ENCODE data around the gene CORO1C. TPM values are rescaled to one million over a fixed set of nuclear protein-coding genes. Genes with fewer than 3 reads are reported as not detected.

Gene CORO1C
- total and polyA plus RNA-seq, 10 donors, result 12.0 to 119 (median 74.8) TPM

DNA sequence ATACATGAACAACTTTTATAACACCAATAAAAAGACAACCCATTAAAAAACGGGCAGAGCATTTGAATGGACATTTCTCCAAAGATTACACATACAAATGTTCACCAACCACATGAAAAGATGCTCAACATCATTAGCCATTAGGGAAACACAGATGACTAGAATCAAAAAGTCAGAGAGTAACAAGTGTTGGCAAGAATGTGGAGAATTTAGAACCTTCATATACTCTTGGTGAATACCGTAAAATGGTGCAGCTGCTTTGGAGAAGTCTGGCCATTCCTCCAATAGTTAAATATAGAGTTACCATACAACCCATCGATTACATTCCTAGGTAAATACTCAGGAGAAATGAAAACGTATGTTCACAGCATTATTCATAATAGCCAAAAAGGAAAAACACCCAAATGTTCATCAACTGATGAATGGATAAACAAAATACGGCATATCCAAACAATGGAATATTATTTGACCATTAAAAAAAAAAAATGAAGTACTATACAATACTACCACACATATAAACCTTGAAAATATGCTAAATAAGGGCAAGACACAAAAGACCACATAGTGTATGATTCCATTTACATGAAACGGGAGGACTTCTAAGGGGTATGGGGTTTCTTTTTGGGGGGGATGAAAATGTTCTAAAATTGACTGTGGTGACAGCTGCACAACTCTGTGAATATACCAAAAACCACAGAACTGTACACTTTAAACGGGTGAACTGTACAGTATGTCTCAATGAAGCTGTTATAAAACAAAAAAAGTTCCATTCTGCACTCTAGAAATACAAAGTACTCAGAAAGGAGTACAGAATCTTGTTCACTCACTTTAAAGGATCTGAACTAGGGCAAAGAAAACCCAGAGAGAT lies 3.2 kb downstream of the CORO1C start:
- no peak overlapping the region for H3K4me3 ChIP-seq
- peak overlapping the region in 1 of 8 donors; percentile 97 for H3K27ac ChIP-seq
- WGBS, 5 donors, result 75 to 82% (median 75%) methylated on average over 7 of the region's 7 CpGs

DNA sequence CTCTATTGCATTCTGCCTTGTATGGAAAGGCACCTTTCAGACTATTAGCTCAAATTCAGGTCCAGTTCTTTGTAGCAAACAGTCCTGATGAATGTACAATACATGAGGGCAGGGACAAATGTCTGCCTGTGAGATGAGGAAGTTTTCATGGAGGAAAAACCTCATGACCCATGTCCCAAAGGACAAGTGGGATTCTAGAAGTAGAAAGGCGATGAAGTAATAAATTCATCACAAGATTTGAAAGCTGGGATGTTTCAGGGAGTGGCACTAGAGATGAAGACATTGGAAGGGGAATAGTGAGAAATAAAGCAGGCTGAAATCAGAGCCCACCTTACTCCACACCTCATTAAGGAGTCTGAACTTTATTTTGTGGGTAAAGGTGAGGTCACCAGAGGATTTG lies 4.2 kb downstream of the CORO1C start:
- 56 to 96% (median 94%) methylated on average over 1 of the region's 1 CpG for WGBS, 5 donors

More for the DNA sequence above, 3.2 kb downstream of the CORO1C start:
- TF ChIP-seq POLR2AphosphoS5 (IDR thresholded peaks at IDR 0.05), result no peak
- no peak for TF ChIP-seq POLR2A (IDR thresholded peaks at IDR 0.05)
- TF ChIP-seq, protein P1, sequence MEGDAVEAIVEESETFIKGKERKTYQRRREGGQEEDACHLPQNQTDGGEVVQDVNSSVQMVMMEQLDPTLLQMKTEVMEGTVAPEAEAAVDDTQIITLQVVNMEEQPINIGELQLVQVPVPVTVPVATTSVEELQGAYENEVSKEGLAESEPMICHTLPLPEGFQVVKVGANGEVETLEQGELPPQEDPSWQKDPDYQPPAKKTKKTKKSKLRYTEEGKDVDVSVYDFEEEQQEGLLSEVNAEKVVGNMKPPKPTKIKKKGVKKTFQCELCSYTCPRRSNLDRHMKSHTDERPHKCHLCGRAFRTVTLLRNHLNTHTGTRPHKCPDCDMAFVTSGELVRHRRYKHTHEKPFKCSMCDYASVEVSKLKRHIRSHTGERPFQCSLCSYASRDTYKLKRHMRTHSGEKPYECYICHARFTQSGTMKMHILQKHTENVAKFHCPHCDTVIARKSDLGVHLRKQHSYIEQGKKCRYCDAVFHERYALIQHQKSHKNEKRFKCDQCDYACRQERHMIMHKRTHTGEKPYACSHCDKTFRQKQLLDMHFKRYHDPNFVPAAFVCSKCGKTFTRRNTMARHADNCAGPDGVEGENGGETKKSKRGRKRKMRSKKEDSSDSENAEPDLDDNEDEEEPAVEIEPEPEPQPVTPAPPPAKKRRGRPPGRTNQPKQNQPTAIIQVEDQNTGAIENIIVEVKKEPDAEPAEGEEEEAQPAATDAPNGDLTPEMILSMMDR (IDR thresholded peaks at IDR 0.05 in 8 of 11, conservative IDR thresholded peaks at IDR 0.05 in 3 of 11), result no peak
- intact Hi-C loops (cut with DNase I; ENCODE audit: low total_unique reads), result no loop called here
- Histone ChIP-seq H3K9me3 (no peaks in the 10 kb centered on the region), H3K36me3 (no peaks in the 10 kb centered on the region), H3K27me3 (replicated peaks in 1 of 7) (no peaks in the 10 kb centered on the region), H3K4me1 (peaks cover 18 to 88% (median 61%) of the 10 kb centered on the region in 6 donors)
- no peak for DNase-seq

DNA sequence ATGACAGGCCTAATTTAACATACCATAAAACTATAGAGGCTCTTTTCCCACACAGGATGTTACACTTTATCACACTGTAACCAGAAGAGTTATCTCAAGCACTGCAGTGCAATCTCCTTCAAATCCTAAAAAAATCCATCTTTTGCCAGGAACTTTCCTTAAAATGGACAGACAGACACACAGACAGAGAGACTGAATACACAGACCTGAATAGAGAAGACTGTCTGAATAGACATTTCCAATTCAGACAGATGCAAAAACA lies 6.5 kb downstream of the CORO1C start:
- Histone ChIP-seq H3K27me3 (replicated peaks in 1 of 7) (no peaks in the 10 kb centered on the region), H3K9me3 (no peaks in the 10 kb centered on the region), H3K4me1 (peaks cover 16 to 99% (median 62%) of the 10 kb centered on the region in 6 donors), H3K27ac (peak overlapping the region in 6 of 8 donors; percentile 46 to 80 (median 73)), H3K4me3 (no peak overlapping the region), H3K36me3 (no peaks in the 10 kb centered on the region)
- intact Hi-C loops (cut with DNase I; ENCODE audit: low total_unique reads), result no loop called here
- no peak for DNase-seq
- TF ChIP-seq POLR2A (IDR thresholded peaks at IDR 0.05) (no peak), POLR2AphosphoS5 (IDR thresholded peaks at IDR 0.05) (no peak)
- TF ChIP-seq, protein P1 (IDR thresholded peaks at IDR 0.05 in 8 of 11, conservative IDR thresholded peaks at IDR 0.05 in 3 of 11), result no peak

More for the DNA sequence above, 4.2 kb downstream of the CORO1C start:
- no peaks in the 10 kb centered on the region for H3K9me3 ChIP-seq
- H3K36me3 ChIP-seq, result no peaks in the 10 kb centered on the region
- DNase-seq, result no peak
- H3K27ac ChIP-seq, result no peak overlapping the region
- intact Hi-C loops (cut with DNase I; ENCODE audit: low total_unique reads), result no loop called here
- no peak for TF ChIP-seq POLR2A (IDR thresholded peaks at IDR 0.05)
- TF ChIP-seq, protein P1 (IDR thresholded peaks at IDR 0.05 in 8 of 11, conservative IDR thresholded peaks at IDR 0.05 in 3 of 11), result no peak
- TF ChIP-seq POLR2AphosphoS5 (IDR thresholded peaks at IDR 0.05), result no peak
- no peak overlapping the region for H3K4me3 ChIP-seq
- peaks cover 21 to 89% (median 63%) of the 10 kb centered on the region in 6 donors for H3K4me1 ChIP-seq
- H3K27me3 ChIP-seq (replicated peaks in 1 of 7), result no peaks in the 10 kb centered on the region

DNA sequence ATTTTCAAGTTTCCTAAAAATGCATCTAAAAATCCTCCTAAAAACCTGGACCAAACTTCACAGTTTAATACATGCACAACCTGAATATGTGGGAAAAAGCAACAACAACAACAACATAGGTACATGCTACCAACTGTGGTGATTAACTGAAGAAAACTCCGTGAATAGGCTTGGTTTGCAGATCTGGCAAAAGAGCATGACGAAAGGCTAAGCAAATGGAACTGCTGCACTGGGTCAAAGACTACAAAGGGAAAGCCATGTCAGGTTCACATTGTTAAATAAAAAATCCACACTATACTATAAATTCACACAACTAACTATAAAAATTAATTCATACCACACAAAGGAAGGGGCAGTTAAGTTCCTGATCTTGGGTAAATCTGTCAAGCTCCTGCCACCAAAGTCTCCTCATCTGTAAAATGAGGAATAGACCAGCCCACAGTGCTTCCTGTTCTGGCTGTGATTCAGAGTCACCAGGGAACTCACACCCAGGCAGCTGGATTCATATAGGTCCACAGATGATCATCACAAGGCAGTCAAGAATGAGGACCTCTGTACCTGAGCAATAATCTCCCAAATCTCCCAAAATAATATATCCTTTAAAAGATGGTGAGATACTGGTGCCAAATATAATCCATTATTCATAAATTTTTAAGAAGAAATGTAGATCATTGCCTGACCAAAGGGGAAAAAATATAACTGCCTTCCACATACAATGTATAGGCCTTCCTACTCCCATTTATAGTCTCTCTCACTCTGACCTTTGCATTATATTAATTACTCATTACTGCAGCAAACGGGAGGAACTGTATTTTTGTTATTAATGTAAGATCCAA lies 7.0 kb downstream of the CORO1C start:
- H3K9me3 ChIP-seq, result no peaks in the 10 kb centered on the region
- DNase-seq, result no peak
- no peaks in the 10 kb centered on the region for H3K36me3 ChIP-seq
- WGBS, 5 donors, result 43 to 78% (median 67%) methylated on average over 3 of the region's 3 CpGs
- H3K4me1 ChIP-seq, result peaks cover 14 to 98% (median 57%) of the 10 kb centered on the region in 6 donors
- TF ChIP-seq, protein P1 (IDR thresholded peaks at IDR 0.05 in 8 of 11, conservative IDR thresholded peaks at IDR 0.05 in 3 of 11), result no peak
- TF ChIP-seq POLR2A (IDR thresholded peaks at IDR 0.05) (no peak), POLR2AphosphoS5 (IDR thresholded peaks at IDR 0.05) (no peak)
- H3K27ac ChIP-seq, result peak overlapping the region in 6 of 8 donors; percentile 46 to 80 (median 73)
- no peaks in the 10 kb centered on the region for H3K27me3 ChIP-seq (replicated peaks in 1 of 7)
- H3K4me3 ChIP-seq, result no peak overlapping the region
- intact Hi-C loops (cut with DNase I; ENCODE audit: low total_unique reads), result no loop called here

All from spleen (tissue), 11 donors.